IPS-18c (cell line): Measurements from ENCODE around the gene ACE2.

Experiments
- H3K4me3 ChIP-seq: 2 replicates; pipeline ENCODE4 v1.7.0; 2013; ENCODE audit warnings: low read depth, mild to moderate bottlenecking, low read length, moderate library complexity; ENCODE audit not compliant: insufficient read depth
- H3K9me3 ChIP-seq: one replicate; pipeline ENCODE4 v1.6.1; 2013; ENCODE audit warnings: mild to moderate bottlenecking, low read length, moderate library complexity; ENCODE audit not compliant: control insufficient read depth, insufficient read depth

The ACE2 gene

DNA sequence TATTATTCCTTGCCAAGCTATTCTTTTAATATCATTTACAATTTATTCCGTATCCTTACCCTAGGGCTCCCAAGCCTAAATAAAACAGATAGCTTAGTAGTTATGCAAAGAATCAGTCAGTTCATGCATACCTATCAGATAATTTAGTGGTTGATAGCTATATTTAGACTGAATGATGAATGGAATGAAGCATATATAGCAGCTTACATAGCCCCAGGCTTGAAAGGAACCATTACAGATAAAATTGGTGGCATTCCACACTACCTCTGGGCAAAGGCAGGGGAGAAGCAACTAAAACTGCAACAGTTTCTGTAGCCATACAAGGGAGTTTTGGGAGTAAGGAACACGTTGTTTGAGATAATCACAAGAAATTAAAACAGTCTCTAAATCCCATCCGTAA, 2.7 kb downstream of the ACE2 start:
- Histone ChIP-seq H3K9me3 (no peaks in the 10 kb centered on the region), H3K4me3 (no peak overlapping the region)

DNA sequence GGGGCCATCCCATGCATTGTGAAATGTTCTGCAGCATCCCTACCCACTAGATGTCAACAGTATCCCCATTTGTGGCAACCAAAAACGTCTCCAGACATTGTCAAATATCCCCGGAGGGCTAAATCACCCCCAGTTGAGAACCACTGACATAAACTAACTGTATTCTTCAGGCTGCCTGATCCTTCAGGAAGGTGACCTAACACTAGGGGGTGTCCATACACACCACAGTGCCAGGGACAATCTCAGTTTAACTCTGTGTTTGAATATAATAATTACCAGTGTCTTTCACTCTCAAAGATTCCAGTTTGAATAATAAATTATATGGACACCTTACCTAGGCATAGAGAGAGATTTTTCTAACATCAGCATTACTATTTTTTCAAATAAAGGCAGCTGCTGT, 6.4 kb downstream of the ACE2 start:
- H3K4me3 ChIP-seq, result no peak overlapping the region
- no peaks in the 10 kb centered on the region for H3K9me3 ChIP-seq

DNA sequence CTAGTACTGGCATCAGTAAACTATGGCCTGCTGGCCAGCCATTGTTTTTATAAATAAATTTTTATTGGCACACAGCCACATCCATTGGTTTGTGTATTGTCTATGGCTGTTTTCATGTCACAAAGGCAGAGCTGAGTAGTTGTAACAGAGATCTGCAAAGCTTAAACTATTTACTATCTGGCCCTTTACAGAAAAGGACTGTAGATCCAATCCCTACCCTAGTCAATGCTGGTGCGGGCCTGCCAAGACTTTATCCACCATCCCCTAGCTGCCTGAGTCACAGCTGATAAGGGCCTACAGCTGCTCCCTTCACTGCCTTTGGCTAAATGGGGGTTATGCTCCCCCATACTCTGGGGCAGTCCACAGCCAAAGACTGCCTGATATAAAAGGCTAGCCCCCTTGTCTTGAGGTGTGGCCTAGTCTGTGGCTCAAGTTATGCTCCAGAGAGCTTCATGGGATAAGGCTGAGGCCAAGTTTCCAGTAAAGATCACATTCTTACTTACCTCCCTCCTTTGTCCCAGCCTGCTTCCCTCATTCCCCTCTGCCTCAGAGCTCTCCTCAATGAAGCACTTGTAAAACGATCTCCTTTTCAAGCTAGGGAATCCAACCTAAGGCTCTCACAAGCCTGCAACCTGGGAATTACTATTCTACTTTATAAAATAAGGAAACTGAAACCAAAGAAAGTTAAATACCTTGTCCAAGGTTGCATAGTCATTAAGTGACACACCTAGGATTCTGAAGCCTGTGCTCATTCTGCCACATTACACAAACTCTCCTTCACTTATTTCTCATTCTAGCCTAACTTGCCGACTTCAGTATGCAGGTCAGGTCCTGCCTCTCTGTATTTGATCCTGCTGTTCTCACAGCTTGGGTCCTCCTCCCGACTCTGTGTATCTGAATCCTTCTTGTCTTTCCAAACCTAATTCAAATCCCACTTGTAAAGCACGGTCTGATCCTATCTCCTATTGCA, 20.7 kb downstream of the ACE2 start:
- H3K9me3 ChIP-seq, result no peaks in the 10 kb centered on the region
- no peak overlapping the region for H3K4me3 ChIP-seq

DNA sequence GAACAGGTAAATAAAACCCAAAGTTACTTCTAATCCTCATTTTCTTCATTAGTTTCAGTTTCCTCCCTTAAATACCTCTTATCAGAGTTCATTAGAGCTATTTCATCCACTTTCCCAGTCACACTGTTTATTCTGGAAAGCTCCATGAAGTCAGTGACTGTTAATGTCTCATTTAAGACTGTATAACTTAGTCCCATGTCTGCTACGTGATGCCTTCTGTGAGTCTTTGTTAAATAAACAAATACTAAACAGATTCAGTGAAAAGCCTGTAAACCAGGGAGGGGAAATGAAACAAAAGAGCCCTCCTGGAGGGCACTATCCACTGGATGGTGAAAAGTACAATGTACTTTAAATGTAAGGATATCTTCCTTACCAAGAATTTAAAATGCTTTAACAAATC, 24.7 kb downstream of the ACE2 start:
- Histone ChIP-seq H3K4me3 (no peak overlapping the region), H3K9me3 (no peaks in the 10 kb centered on the region)

DNA sequence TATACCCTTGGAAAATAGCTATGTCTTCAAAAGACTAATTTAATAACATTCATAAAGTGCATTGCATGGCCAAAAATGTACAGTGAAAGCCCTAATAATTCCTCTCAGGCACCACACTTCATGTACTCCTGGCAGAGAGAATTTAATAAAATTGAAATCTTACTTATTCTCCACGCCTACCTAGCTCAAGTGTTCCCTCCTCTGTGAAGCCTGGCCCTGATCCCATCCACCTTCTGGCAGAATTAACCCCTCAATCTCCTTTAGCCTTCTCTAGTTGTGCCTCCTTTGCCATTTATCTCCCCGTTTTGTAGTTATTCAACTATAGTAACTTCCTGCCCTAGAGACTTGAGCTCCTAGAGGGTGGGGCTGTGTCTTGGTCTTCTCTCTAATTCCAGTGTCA, 26.7 kb downstream of the ACE2 start:
- Histone ChIP-seq H3K9me3 (no peaks in the 10 kb centered on the region), H3K4me3 (no peak overlapping the region)

DNA sequence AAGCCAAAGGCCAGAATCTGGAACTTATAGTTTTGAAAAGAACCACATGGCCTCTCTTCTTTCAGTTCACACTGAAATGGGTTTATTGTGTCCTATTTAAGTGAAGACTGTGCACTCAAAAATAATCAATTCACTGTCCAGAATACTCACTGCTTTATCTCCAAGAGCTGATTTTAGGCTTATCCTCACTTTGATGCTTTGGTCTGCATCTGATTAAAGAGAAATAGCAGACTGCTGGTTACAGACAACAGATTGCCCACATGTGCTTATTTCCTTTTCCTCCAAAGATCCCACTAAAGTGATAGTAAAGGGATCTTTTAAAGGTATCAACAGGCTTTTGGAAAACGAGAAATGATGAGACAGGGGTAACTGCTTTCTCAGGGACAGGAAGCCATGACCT, 30.6 kb downstream of the ACE2 start:
- H3K4me3 ChIP-seq, result no peak overlapping the region
- H3K9me3 ChIP-seq, result no peaks in the 10 kb centered on the region

DNA sequence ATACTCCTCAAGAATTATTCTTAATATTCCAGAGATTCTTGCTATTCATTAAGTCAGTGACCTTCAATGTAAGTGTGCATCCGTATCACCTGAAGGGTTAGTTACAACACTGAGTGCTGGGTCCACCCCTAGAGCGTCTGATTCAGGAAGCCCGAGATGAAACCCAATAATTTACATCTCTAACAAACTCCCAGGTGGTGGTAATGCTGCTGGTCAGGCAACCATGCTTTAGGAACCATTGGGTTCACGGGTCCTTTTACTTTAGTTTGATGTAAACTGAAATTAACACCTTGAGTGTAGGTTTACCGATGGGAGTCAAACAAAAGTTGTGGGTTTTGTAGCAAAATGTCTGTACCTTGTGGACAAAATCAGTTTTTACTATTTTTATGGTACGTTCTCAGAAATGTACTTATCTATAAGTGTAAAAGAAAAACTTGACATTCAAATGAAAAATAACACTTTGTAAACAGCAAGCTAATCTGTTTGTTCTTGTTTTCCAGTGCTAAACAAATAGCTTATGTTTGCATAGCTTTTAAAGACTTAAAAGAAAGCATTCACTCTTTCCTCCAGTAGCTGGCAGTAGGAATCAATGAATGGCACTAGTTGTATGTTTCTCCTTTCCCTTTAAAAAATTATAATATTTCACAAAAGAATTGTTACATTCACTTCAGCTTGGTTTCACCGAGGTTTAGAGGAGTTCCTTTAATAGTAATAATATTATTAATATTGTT, 32.7 kb downstream of the ACE2 start:
- Histone ChIP-seq H3K9me3 (no peaks in the 10 kb centered on the region), H3K4me3 (no peak overlapping the region)

DNA sequence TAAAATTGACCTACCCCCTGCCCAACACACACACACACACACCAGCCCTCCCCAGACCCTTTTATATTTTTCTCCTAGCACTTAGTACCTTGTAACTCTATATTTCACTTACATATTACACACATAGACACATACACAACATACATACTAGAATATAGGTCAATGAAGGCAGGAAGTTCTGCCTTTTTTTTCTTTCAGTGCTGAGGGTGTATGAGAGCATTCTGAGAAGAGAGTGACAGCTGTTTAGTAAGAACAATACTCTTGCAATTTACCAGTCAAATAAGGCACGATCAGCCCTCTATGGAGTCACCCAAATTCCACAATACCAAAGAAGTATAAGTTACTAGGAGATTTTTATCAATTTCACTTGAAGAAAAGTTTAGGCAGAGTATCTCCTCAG, 33.5 kb downstream of the ACE2 start:
- Histone ChIP-seq H3K4me3 (no peak overlapping the region), H3K9me3 (no peaks in the 10 kb centered on the region)

DNA sequence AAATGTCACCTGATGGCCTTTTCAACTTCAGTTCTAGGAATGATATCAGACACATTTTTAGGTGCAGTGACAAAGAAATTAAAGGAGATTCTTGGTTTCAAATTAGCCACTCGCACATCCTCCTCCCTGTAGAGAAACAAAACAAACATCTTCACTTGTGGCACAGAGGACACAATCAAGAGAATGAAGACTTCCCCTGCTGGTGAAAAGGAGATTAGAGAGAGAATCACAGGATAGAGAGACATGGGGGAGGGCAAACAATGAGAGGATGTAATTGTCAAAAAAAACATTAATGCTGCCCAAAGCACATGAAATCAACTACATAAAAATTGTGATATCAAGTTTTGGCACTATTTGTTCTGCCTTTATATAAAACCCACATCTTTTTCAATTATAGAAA, 34.5 kb downstream of the ACE2 start:
- Histone ChIP-seq H3K4me3 (no peak overlapping the region), H3K9me3 (no peaks in the 10 kb centered on the region)

DNA sequence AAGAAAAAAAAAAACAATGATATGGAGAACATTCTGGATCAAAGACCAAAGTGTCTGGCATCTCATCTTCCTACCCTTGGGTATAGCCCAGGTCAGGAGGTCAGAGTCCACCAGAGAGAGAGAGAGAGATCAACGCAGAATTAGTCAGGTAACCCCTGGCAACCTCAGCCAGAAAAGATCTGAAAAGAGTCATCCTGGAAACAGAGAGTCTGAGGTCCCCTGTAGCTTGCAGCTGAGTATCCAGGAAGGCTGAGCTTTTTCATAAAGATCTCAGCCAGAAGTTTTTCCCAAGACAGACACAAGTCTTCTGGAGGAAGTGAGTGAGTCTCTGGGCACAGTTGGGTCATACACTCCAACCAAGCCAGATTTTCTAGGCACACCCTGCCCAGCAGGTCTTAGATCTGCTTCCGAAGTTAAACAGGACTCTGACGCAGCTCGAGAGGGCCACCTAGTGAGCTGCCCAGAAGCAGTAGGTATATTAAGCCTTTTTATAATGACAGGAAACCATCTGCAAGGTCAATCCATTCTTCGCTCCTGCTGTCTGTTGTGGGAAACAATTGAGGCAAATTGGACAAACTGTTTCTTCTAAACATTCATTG, 35.7 kb downstream of the ACE2 start:
- H3K9me3 ChIP-seq, result no peaks in the 10 kb centered on the region
- no peak overlapping the region for H3K4me3 ChIP-seq

DNA sequence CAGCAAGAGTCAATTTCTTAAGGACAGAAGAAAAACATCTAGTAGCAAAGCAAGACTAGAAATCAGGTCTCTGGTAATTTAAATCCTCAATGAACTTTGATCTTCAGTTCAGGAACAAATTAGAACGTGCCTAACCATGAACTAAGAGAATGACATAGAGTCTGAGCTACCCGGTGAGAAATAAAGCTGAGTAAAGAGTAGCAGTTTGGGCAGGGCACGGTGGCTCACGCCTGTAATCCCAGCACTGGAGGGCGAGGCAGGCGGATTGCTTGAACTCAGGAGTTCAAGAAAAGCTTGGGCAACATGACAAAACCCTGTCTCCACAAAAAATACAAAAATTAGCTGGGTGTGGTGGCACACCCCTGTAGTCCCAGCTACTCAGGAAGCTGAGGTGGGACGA, 37.7 kb downstream of the ACE2 start:
- Histone ChIP-seq H3K9me3 (no peaks in the 10 kb centered on the region), H3K4me3 (no peak overlapping the region)

DNA sequence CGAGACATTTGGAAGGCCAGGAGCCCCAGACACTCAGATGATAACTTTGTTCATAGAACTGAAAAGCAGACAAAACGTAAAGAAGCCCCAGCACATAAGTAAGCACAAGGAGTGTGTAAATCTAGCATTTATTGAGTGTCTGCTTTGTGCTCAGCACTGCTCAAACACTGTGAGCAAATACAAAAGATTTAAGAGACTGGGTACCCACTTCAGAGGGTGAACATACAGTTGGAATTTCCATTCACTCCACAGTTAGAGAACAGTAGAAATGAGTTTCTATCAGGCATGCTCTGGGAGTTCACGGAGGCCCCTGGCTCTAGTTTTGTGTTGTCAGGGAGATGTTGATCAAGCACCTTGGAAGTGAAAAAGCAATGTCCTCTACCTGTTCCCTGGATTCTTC, 39.8 kb downstream of the ACE2 start:
- no peaks in the 10 kb centered on the region for H3K9me3 ChIP-seq
- no peak overlapping the region for H3K4me3 ChIP-seq

DNA sequence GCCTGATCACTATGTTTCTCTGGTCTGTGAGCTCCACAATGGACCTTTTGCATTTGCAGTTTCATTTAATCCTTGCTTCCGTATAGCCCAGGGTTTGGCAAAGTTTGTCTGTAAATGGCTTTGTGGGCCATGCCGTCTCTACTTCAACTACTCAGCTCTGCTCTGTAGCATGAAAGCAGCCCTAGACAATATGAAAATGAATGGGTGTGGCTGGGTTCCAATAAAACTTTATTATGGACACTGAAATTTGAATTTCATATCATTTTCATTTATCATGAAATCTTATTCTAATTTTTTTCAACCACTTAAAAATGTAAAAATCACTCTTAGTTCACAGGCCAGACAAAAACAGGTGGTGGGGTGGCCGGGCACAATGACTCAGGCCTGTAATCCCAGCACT, 41.5 kb downstream of the ACE2 start:
- Histone ChIP-seq H3K4me3 (no peak overlapping the region), H3K9me3 (no peaks in the 10 kb centered on the region)

DNA sequence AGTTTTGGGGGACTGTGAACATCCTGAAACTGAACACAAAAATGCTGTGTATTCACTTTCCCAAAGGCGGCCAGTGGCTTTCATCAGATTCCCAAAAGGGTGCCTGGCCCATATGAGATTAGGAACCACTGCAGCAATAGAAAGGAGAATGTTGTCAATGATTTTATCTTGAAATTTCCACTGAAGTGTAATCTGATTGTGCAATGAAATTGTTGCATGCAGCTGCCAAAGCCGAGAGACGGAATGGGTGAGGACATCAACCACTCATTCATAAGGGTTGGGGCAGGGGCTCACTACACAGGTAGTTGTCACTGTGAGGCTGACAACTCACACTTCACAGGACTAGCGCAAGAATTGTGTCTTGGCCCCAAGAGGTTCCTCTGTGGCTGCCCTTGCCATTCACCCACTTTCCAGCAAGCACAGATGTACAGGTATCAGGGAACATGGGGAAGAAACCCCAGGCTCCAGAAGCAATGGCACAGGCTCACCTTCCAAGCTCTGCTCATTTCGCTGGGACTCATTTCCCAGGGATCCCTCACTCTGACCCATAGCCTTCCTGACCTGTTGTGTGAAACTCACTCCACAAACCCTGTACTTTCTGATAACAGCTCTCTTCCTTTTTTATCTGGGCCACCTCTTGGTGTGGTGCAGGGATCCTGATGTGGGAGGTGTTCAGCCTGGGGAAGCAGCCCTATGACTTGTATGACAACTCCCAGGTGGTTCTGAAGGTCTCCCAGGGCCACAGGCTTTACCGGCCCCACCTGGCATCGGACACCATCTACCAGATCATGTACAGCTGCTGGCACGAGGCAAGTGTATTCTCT, 51.4 kb downstream of the ACE2 start:
- H3K9me3 ChIP-seq, result no peaks in the 10 kb centered on the region
- H3K4me3 ChIP-seq, result no peak overlapping the region

DNA sequence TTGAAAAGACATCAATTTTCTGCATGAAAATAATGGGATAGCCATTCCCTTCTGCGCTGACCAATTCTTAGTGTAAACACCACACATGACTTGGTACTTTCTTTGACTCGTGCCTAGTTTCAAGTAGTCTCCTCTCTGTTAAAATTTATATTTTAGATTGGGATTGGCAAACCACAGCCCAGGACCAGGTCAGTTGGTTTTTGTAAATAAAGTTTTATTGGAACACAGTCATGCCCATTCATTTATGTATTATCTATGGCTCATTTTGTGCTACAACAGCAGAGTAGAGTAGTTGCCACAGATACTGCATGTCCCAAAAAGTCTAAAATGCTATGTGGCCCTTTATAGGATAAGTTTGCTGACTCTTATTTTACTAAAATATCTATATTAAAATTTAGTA, 53.4 kb downstream of the ACE2 start:
- Histone ChIP-seq H3K9me3 (no peaks in the 10 kb centered on the region), H3K4me3 (no peak overlapping the region)

DNA sequence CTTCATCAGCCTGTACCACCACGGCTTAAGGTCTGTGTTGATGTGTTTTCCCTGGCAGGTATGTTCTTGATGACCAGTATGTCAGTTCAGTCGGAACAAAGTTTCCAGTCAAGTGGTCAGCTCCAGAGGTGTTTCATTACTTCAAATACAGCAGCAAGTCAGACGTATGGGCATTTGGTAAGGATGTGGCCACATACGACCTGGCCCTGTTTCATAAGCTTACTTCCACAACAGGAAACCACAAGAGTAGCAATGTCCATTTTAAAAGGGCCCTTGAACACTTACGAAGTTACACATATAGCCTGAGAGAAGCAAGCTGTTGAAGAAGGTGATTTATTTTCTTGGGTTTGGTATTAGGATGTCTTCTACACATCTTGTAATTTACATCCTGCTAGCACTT, 54.0 kb downstream of the ACE2 start:
- Histone ChIP-seq H3K9me3 (no peaks in the 10 kb centered on the region), H3K4me3 (no peak overlapping the region)

DNA sequence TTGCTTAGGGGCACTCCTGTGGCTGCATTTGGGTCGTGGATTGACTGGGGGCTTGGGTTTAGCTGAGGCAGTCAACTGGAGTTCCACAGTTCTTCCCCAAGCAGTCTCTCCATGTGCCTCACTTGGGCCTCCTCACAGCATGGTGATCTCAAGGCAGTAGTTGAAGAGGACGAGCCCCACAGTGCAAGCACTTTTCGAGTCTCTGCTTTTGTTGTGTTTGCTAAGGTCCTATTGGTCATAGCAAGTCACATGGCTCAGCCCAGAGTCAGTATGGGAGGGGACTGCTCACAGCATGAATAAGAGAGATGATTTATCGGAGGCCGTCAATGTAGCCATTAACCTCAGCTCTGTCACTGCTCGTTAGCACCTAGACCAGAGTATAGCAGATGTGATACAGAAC, 70.4 kb downstream of the ACE2 start:
- H3K4me3 ChIP-seq, result no peak overlapping the region
- no peaks in the 10 kb centered on the region for H3K9me3 ChIP-seq
